OCI-LY3 (cell line): Measurements from ENCODE around the gene RAPGEF5.

ENCODE experiments used
- EZH2phosphoT487 ChIP-seq: fragments of 200-600 bp; shearing (Covaris generic); IDR thresholded peaks from 2 replicates; pipeline ENCODE4 v1.6.1; 2018; ENCODE audit warnings: antibody characterized with exemption, mixed run types, low read depth
- TF ChIP-seq, protein P1 (sequence below): fragments of 200-600, 300-600 bp; sonication (generic); IDR thresholded peaks from 2 replicates; pipeline ENCODE4 v1.5.1; 2014; ENCODE audit warnings: antibody characterized with exemption, low read length, low read depth

DNA sequence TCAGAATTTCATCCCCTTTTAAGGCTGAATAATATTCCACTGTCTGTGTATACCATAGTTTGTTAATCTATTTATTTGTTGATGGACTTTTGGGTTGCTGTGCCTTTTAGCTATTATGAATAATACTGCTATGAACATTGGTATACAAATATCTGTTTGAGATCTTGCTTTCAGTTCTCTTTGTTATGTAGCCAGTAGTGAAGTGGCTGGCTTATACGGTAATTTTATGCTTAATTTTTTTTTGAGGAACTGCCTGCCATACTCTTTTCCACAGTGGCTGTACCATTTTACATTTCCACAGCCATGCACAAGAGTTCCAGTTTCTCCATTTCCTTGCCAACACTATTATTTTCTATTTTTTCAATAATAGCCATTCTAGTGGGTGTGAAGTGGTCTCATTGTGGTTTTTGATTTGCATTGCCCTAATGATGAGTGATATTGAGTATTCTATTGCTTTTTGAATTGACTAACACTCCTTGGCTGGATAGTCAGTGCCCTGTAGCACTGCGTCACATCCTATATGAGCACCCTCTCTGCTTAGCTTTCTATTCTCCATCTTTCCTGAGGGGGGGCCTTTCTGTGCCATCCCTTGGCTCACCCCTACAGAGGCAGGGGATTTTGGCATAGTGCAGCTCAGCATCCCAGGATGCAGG lies 29.4 kb upstream of the RAPGEF5 start:
- TF ChIP-seq, protein P1, sequence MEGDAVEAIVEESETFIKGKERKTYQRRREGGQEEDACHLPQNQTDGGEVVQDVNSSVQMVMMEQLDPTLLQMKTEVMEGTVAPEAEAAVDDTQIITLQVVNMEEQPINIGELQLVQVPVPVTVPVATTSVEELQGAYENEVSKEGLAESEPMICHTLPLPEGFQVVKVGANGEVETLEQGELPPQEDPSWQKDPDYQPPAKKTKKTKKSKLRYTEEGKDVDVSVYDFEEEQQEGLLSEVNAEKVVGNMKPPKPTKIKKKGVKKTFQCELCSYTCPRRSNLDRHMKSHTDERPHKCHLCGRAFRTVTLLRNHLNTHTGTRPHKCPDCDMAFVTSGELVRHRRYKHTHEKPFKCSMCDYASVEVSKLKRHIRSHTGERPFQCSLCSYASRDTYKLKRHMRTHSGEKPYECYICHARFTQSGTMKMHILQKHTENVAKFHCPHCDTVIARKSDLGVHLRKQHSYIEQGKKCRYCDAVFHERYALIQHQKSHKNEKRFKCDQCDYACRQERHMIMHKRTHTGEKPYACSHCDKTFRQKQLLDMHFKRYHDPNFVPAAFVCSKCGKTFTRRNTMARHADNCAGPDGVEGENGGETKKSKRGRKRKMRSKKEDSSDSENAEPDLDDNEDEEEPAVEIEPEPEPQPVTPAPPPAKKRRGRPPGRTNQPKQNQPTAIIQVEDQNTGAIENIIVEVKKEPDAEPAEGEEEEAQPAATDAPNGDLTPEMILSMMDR = no peak
- no peak for TF ChIP-seq EZH2phosphoT487
